HepG2 (cell line): ENCODE data around the gene SMIM13. TPM values are rescaled to one million over a fixed set of nuclear protein-coding genes. Genes with fewer than 3 reads are reported as not detected.

Experiments
- ARNT2 ChIP-seq: sonication (generic); formaldehyde crosslinking; IDR thresholded peaks from 2 replicates; pipeline ENCODE4 v1.8.0; 2022; ENCODE audit warnings: mild to moderate bottlenecking, low read depth, missing genetic modification reagents, moderate library complexity
- BRD4 ChIP-seq: sonication (generic); formaldehyde crosslinking; IDR thresholded peaks from 2 replicates; pipeline ENCODE4 v1.4.0; 2020; ENCODE audit warnings: missing genetic modification reagents
- CHD4 ChIP-seq: fragments of 200-600 bp; sonication (generic); IDR thresholded peaks from 2 replicates; pipeline ENCODE4 v1.7.0; 2017; ENCODE audit warnings: mild to moderate bottlenecking, low read length, borderline replicate concordance
- GABPA ChIP-seq, 2 experiments: IDR thresholded peaks; 2 replicates each; pipeline ENCODE4 v1.6.1; 2011 to 2016; ENCODE audit warnings: low read depth in 2 of 2, low read length in 1 of 2, missing biosample characterization in 1 of 2, missing genetic modification characterization in 1 of 2
- JUN ChIP-seq: sonication (generic); formaldehyde crosslinking; IDR thresholded peaks from 2 replicates; pipeline ENCODE4 v1.4.0; 2020; ENCODE audit warnings: mild to moderate bottlenecking, missing genetic modification reagents
- KDM4B ChIP-seq: sonication (generic); formaldehyde crosslinking; IDR thresholded peaks from 2 replicates; pipeline ENCODE4 v1.4.0; 2020; ENCODE audit warnings: missing genetic modification reagents
- KDM5B ChIP-seq: sonication (generic); formaldehyde crosslinking; IDR thresholded peaks from 2 replicates; pipeline ENCODE4 v1.4.0; 2020; ENCODE audit warnings: missing genetic modification reagents, mild to moderate bottlenecking, borderline replicate concordance
- KMT2A ChIP-seq: sonication (generic); formaldehyde crosslinking; IDR thresholded peaks from 2 replicates; pipeline ENCODE4 v1.4.0; 2020; ENCODE audit warnings: missing genetic modification reagents
- NCOR1 ChIP-seq: fragments of 200-600 bp; sonication (generic); IDR thresholded peaks from 2 replicates; pipeline ENCODE4 v1.7.0; 2017; ENCODE audit warnings: antibody characterized with exemption, low read length, borderline replicate concordance
- NFKBIZ ChIP-seq: IDR thresholded peaks from 2 replicates; pipeline ENCODE4 v1.6.1; 2018; ENCODE audit warnings: missing genetic modification reagents, missing compliant biosample characterization
- PLRG1 ChIP-seq: fragments of 450-650 bp; conservative IDR thresholded peaks from 2 replicates; pipeline ENCODE4 v1.6.1; 2016
- POLR2A ChIP-seq, 2 experiments: IDR thresholded peaks; 2 replicates each; pipeline ENCODE4 v1.6.1; 2011; ENCODE audit warnings: low read depth in 2 of 2, low read length in 2 of 2, mild to moderate bottlenecking in 1 of 2, moderate library complexity in 1 of 2; ENCODE audit not compliant: insufficient read depth in 1 of 2
- SCMH1 ChIP-seq: sonication (generic); formaldehyde crosslinking; IDR thresholded peaks from 2 replicates; pipeline ENCODE4 v1.9.0; 2021; ENCODE audit warnings: missing genetic modification reagents, mild to moderate bottlenecking, borderline replicate concordance
- SP5 ChIP-seq: IDR thresholded peaks from 2 replicates; pipeline ENCODE4 v1.6.1; 2016; ENCODE audit warnings: low read depth, borderline replicate concordance
- TSC22D2 ChIP-seq: sonication (generic); formaldehyde crosslinking; IDR thresholded peaks from 2 replicates; pipeline ENCODE4 v1.5.1; 2020; ENCODE audit warnings: missing genetic modification reagents, mild to moderate bottlenecking, borderline replicate concordance
- ZFP36L1 ChIP-seq: sonication (generic); formaldehyde crosslinking; IDR thresholded peaks from 2 replicates; pipeline ENCODE4 v1.8.0; 2022; ENCODE audit warnings: mild to moderate bottlenecking, missing genetic modification reagents, moderate library complexity
- ZNF354B ChIP-seq: sonication (generic); formaldehyde crosslinking; IDR thresholded peaks from 2 replicates; pipeline ENCODE4 v1.8.0; 2022; ENCODE audit warnings: mild to moderate bottlenecking, missing genetic modification reagents
- ZNF367 ChIP-seq: sonication (generic); formaldehyde crosslinking; IDR thresholded peaks from 2 replicates; pipeline ENCODE4 v1.4.0; 2020; ENCODE audit warnings: missing genetic modification reagents, borderline replicate concordance
- ZNF614 ChIP-seq: IDR thresholded peaks from 2 replicates; pipeline ENCODE4 v1.6.1; 2018; ENCODE audit warnings: missing biosample characterization, missing genetic modification reagents, inconsistent platforms, borderline replicate concordance
- ZNF790 ChIP-seq: sonication (generic); formaldehyde crosslinking; IDR thresholded peaks from 2 replicates; pipeline ENCODE4 v1.8.0; 2022; ENCODE audit warnings: missing genetic modification reagents, mild to moderate bottlenecking, borderline replicate concordance
- polyA plus RNA-seq, 8 experiments: library from polyadenylated mRNA; depleted of rRNA in 3 of 8; stranded (reverse) in 7 of 8; unstranded in 1 of 8; fragments of >200 nt; fragmentation: Illumina TruSeq in 4 of 8; extraction: Trizol in 4 of 8; gene quantifications; 2 replicates each; pipeline versions ENCODE4 v1.2.1 to v1.2.3, GENCODE V29; 2011 to 2016; ENCODE audit warnings: low read depth in 4 of 8, missing spikeins in 1 of 8, mixed read lengths in 1 of 8; ENCODE audit not compliant: insufficient read depth in 1 of 8
- total RNA-seq, 5 experiments: library from RNA; depleted of rRNA; stranded (reverse); fragments of >200 nt; fragmentation: Illumina TruSeq; extraction: Trizol; gene quantifications; 2 replicates each; pipeline ENCODE4 v1.2.3, GENCODE V29; 2016; ENCODE audit warnings: low read depth in 1 of 5
- TF ChIP-seq, protein P1 (sequence below): sonication (generic); formaldehyde crosslinking; IDR thresholded peaks from 2 replicates; pipeline ENCODE4 v1.5.0; 2020; ENCODE audit warnings: mild to moderate bottlenecking, missing genetic modification reagents
- TF ChIP-seq, protein P2 (sequence below): sonication (generic); formaldehyde crosslinking; IDR thresholded peaks from 2 replicates; pipeline ENCODE4 v1.8.0; 2022; ENCODE audit warnings: missing genetic modification reagents, low read depth, mild to moderate bottlenecking, borderline replicate concordance
- TF ChIP-seq, protein P3 (sequence below), 2 experiments: sonication (generic) in 1 of 2; formaldehyde crosslinking in 1 of 2; IDR thresholded peaks; 2 replicates each; pipeline versions ENCODE4 v1.5.1 to v1.6.1; 2011 to 2020; ENCODE audit warnings: borderline replicate concordance in 1 of 2, low read depth in 1 of 2, low read length in 1 of 2, mild to moderate bottlenecking in 1 of 2, missing genetic modification reagents in 1 of 2, moderate library complexity in 1 of 2
- TF ChIP-seq, protein P4 (sequence below): sonication (generic); formaldehyde crosslinking; IDR thresholded peaks from 2 replicates; pipeline ENCODE4 v1.4.0; 2020; ENCODE audit warnings: missing genetic modification reagents, mild to moderate bottlenecking, borderline replicate concordance

Gene SMIM13
- total and polyA plus RNA-seq, 2 of the 13 experiments (the other 11 are each of a cell fraction or from before 2014, with no cell fraction given): 2.7 to 10.2 TPM

DNA sequence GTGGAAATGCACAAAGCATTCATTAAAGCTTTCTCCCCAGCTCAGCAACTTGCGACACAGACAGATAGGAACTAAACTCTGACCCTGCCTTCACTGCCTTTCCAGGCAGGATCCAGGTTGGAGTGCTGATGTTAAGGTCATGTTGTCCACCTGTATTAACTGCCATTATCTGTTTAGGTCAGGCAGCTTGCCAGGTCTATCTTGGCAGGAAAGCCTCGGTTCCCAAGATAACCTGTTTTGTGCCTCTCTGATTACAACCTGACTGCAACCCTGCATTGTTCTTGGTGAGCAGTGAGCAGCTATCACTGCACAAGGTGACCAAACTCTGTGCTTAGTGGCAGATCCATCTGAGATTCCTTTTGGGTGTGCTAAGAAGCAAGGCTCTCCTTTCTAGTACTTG, 26.3 kb upstream of the SMIM13 start (continued):
- TF ChIP-seq SCMH1 (CRISPR knock-in tag): no peak
- TF ChIP-seq POLR2A (IDR thresholded peaks at IDR 0.05; ENCODE audit: insufficient read depth in 1 of 2, low read depth in 2 of 2, low read length in 2 of 2): no peak
- TF ChIP-seq, protein P1, sequence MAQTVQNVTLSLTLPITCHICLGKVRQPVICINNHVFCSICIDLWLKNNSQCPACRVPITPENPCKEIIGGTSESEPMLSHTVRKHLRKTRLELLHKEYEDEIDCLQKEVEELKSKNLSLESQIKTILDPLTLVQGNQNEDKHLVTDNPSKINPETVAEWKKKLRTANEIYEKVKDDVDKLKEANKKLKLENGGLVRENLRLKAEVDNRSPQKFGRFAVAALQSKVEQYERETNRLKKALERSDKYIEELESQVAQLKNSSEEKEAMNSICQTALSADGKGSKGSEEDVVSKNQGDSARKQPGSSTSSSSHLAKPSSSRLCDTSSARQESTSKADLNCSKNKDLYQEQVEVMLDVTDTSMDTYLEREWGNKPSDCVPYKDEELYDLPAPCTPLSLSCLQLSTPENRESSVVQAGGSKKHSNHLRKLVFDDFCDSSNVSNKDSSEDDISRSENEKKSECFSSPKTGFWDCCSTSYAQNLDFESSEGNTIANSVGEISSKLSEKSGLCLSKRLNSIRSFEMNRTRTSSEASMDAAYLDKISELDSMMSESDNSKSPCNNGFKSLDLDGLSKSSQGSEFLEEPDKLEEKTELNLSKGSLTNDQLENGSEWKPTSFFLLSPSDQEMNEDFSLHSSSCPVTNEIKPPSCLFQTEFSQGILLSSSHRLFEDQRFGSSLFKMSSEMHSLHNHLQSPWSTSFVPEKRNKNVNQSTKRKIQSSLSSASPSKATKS (CRISPR knock-in tag): no peak
- no peak for TF ChIP-seq NFKBIZ (CRISPR knock-in tag)
- TF ChIP-seq SP5: no peak
- TF ChIP-seq PLRG1: no peak
- TF ChIP-seq TSC22D2: no peak
- TF ChIP-seq CHD4: no peak
- TF ChIP-seq, protein P2, sequence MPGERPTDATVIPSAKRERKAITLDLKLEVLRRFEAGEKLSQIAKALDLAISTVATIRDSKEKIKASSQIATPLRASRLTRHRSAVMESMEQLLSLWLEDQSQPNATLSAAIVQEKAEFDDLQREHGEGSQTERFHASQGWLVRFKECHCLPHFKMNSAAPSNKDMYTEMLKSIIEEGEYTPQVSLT: no peak
- no peak for TF ChIP-seq ZNF354B (CRISPR knock-in tag)
- no peak for TF ChIP-seq JUN (CRISPR knock-in tag)
- TF ChIP-seq NCOR1: no peak
- no peak for TF ChIP-seq KMT2A
- no peak for TF ChIP-seq ZNF790
- TF ChIP-seq, protein P3, sequence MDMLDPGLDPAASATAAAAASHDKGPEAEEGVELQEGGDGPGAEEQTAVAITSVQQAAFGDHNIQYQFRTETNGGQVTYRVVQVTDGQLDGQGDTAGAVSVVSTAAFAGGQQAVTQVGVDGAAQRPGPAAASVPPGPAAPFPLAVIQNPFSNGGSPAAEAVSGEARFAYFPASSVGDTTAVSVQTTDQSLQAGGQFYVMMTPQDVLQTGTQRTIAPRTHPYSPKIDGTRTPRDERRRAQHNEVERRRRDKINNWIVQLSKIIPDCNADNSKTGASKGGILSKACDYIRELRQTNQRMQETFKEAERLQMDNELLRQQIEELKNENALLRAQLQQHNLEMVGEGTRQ (IDR thresholded peaks at IDR 0.05; ENCODE audit: low read depth, low read length): no peak
- TF ChIP-seq, protein P3 (CRISPR knock-in tag; IDR thresholded peaks at IDR 0.05; ENCODE audit: borderline replicate concordance): no peak
- no peak for TF ChIP-seq ARNT2 (CRISPR knock-in tag)
- no peak for TF ChIP-seq KDM5B (CRISPR knock-in tag)
- no peak for TF ChIP-seq BRD4
- no peak for TF ChIP-seq ZFP36L1 (CRISPR knock-in tag)
- TF ChIP-seq KDM4B (CRISPR knock-in tag): no peak
- TF ChIP-seq ZNF614: peak; percentile 25; the same call in 1 of the 2 replicates
- TF ChIP-seq ZNF367 (CRISPR knock-in tag): no peak
- TF ChIP-seq, protein P4, sequence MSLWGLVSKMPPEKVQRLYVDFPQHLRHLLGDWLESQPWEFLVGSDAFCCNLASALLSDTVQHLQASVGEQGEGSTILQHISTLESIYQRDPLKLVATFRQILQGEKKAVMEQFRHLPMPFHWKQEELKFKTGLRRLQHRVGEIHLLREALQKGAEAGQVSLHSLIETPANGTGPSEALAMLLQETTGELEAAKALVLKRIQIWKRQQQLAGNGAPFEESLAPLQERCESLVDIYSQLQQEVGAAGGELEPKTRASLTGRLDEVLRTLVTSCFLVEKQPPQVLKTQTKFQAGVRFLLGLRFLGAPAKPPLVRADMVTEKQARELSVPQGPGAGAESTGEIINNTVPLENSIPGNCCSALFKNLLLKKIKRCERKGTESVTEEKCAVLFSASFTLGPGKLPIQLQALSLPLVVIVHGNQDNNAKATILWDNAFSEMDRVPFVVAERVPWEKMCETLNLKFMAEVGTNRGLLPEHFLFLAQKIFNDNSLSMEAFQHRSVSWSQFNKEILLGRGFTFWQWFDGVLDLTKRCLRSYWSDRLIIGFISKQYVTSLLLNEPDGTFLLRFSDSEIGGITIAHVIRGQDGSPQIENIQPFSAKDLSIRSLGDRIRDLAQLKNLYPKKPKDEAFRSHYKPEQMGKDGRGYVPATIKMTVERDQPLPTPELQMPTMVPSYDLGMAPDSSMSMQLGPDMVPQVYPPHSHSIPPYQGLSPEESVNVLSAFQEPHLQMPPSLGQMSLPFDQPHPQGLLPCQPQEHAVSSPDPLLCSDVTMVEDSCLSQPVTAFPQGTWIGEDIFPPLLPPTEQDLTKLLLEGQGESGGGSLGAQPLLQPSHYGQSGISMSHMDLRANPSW: no peak
- TF ChIP-seq GABPA (IDR thresholded peaks at IDR 0.05; ENCODE audit: low read depth, low read length): no peak
- no peak for TF ChIP-seq GABPA (CRISPR knock-in tag; IDR thresholded peaks at IDR 0.05; ENCODE audit: low read depth)
